Left kidney (tissue), 2 donors: ENCODE results near the gene TSPAN9. TPM values are rescaled to one million over a fixed set of nuclear protein-coding genes. Genes with fewer than 3 reads are reported as not detected.
A peak's percentile ranks its signal among the peaks of the same experiment; 100 is the strongest.

ENCODE experiments used
- DNase-seq: peaks from one replicate; pipeline ENCODE4 v3.0.0-alpha.2; 2013
- polyA plus RNA-seq: library from polyadenylated mRNA; unstranded; fragments of 120-200 nt; gene quantifications from one replicate; pipeline ENCODE4 v1.2.1, GENCODE V29; 2013; ENCODE audit not compliant: insufficient read length

The TSPAN9 gene
- polyA plus RNA-seq, 1 donor = 79.9 TPM

GRCh38 chr12:3073438-3074250 lies 3.5 kb upstream of the TSPAN9 start:
- DNase-seq = peak; percentile 87

GRCh38 chr12:3075315-3075714 lies 1.9 kb upstream of the TSPAN9 start:
- DNase-seq = no peak

DNA sequence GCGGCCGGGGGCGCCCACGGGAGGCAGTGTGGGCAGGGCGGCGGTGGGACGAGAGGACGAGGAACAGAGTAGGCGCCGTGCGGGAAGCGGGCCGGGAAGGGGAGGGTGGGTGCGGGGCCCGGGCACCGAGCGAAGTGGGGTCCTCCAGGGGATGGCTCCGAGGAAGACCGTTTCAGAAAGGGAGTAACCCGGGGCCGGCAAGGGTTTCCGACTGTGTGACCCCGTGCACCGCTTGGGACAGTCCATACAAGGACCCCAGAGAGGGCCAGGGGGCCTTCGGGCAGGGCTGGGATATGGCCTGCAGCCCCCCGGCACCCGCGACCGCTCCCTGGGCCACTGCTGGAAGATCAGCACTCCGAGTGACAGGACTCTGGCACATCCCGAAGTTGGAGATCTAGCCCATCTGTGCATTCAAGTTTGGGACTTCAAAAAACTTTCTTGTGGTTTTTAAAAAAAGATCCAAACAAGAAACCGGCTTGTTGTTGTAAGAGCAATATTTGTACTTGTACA lies 448 bp downstream of the TSPAN9 start:
- peak; percentile 73 for DNase-seq

DNA sequence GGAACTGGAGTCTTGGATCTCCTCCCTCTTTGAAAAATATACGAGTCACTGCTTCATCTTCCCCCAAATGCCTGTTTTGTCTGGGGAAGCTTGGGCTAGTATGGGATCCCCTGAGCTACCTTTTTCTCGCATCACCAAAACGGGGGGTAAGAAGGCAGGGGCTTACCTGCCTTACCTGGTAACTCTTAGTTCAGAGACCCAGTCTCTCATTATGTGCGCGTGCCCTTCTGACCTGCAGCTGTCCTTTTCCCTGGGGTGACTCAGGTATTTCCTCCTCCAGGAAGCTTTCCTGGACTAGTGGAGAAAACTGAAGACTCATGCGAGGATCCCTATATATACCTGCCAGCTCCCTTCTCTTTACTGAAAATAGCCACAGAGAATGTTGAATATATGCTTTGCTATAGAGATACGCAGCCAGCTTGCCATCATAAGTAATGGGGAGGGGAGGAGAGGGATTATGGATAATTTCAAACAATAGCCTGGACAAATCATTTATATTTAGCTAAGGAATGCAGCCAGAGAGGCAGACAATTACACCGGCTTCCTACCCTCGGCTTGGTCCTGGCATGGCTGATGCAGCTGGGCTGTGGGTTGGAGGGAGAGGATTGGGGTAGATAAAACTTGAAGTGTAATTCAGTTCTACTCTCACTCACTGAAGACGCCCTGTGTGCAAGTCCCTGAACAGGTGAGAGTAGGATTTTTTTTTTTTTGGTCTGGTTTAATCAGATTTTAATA lies 1.1 kb downstream of the TSPAN9 start:
- no peak for DNase-seq

- no peak for DNase-seq
These were observed 3.9 kb downstream of the TSPAN9 start for GRCh38 chr12:3081091-3081490.

GRCh38 chr12:3081886-3082285 lies 4.7 kb downstream of the TSPAN9 start:
- DNase-seq = no peak

GRCh38 chr12:3083241-3083920 lies 6.2 kb downstream of the TSPAN9 start:
- DNase-seq = no peak

GRCh38 chr12:3083921-3084347 lies 6.8 kb downstream of the TSPAN9 start:
- DNase-seq = no peak

DNA sequence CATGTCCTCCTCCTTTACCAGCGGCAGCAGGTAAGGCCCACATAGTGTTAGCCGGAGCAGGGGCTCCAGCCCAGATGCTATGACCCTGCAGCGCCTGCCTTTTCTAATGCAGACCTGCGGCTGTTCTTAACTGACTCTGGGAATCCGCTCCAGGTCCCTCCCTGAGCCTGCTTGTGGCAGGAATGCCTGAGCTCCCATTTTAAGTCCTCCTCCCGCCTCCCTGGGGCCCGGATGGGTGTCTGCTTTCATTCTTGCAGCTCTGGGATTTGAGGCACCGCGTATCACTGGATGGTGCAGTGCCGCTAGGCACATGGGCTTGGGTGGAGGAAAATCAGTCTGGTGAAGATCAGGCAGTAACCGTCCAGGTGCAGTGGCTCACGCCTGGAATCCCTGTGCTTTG lies 7.6 kb downstream of the TSPAN9 start:
- DNase-seq = no peak

GRCh38 chr12:3085341-3086139 lies 8.4 kb downstream of the TSPAN9 start:
- DNase-seq = no peak

DNA sequence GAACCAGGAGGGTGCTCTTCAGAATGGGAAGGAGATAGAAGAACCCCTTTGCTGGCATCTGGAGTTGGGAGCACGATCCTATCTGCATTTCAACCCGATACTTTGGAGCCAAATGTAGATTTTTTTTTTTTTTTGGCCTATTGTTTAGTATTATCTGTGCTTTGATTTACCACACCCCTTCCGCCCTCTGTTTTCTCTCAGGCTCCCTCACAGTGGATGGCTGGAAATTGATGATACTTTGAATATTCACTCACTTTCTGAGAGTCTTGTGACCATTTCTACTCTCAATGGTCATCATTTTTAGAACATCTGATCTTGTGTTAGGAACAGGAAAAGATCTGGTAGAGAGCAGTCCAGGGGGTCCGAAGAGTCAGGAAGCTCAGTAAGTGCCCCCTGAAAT lies 9.0 kb downstream of the TSPAN9 start:
- no peak for DNase-seq

DNA sequence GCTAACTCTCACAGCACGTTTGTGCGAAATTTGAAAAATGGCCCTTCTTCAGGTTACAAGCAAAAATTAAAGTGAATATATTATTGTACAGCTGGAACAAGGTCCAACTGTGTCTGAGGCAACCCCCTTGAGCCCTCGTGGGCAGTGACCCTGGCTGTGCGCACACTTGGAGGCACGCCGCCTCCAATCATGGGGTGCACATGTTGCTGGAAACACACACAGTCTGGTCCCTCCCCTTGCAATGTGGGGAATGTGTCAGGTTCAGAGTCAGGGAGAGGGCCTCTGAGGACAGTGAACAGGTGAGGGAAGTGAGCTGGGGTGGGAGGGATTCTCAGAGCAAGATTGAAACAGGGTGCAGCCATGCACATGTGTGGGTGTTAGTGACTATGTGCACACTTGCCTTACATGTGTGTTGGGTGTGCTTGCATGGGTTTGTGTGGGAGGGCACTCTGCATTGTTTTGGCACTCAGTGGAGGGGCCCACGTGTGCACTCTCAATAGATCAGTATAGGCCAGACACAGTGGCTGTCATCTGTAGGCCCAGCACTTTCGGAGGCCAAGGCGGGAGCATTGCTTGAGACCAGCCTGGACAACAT lies 9.6 kb downstream of the TSPAN9 start:
- no peak for DNase-seq

- DNase-seq = no peak
These were observed 10.8 kb downstream of the TSPAN9 start for GRCh38 chr12:3087758-3088650.

GRCh38 chr12:3089588-3089987 lies 12.4 kb downstream of the TSPAN9 start:
- no peak for DNase-seq

DNA sequence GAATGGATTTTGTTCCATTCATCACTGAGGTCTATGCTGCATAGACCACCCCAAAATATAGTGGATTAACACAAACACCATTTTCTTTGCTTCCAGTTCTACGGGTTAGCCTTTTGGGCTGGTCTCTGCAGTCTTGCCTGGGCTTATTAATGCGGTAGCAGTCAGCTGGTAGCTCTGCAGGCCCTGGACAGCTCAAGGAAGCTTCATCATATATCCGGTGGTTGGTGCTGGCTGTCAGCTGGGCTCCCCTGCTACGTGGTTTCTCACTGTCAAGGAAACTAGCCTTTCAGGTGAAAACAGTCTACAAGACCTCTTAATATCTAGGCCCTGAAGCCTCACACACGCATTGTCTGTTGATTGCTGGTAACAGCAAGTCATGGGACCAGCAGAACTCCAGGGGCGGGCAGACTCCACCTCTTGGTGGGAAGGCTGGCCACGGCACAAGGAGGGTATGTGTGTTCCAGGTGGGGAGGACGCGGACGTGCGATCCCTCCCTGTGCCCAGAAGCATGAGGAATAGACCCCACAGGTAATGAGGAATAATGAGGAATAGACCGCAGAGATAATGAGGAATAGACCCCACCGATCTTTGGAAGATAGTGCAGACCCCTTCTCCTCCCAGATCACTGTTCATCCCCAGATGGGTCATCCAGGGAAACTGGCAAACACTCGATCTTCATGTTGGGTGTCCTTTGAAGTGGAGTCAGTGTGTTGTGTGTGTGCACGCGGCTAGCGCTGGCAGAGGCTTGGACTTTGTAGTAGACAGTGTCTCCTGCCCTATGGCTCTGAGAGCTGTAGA lies 13.3 kb downstream of the TSPAN9 start:
- no peak for DNase-seq

- DNase-seq = no peak
These were observed 13.8 kb downstream of the TSPAN9 start for GRCh38 chr12:3091038-3091319.

DNA sequence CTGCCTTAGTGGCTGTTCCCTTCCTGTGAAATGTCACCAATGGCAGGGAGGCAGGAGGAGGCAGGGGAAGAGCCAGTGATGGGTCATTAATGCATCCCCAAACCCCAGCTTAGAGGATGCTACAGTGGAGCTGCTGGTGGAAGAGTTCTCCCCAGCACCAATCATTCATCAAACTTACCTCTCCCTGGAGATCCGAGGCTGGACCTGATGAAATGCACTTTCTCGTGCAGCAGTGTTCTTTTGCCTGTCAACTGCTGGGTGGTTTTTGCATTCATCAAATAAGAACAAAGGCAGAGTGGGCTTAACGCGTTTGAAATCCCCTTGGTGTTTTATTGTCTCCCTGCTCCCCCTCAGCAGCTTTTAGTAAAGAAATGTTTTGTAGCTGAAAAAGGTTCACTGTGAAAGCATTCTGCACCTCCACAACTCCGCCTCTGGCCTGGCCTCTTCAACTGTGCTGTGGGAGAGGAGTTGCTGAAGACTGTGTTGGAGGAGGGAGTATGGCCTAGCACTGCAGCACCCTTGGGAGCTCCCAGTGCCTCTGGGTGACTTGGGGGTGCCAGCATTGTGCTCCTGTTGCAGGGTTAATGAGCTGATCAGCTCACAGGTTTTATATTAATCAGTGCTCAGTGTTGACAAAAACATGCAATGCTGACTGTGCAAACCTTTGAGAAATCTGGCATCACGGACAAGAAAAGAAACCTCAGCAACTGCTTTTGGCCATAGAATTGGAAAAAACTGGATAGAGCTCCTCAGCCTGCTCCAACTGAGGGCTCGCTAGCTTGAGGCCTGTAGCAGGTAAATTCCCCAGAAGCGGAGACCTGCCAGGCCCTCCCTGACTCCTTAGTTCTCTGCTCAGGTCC lies 14.4 kb downstream of the TSPAN9 start:
- no peak for DNase-seq

GRCh38 chr12:3092764-3093163 lies 15.6 kb downstream of the TSPAN9 start:
- no peak for DNase-seq
